H9 (cell line): ENCODE measurements around the gene KCNMB2. TPM values are rescaled to one million over a fixed set of nuclear protein-coding genes. Genes with fewer than 3 reads are reported as not detected.

ENCODE experiments used
- DNase-seq: peaks from one replicate; pipeline ENCODE4 v3.0.0-alpha.2; 2017
- H2AFZ ChIP-seq: one replicate; pipeline ENCODE4 v1.6.1; 2013; ENCODE audit warnings: mild to moderate bottlenecking, low read length, control low read depth, moderate library complexity
- H2AK5ac ChIP-seq: 2 replicates; pipeline ENCODE4 v1.6.1; 2013; ENCODE audit warnings: low read length, control low read depth, mixed read lengths; ENCODE audit not compliant: insufficient read length
- H2BK120ac ChIP-seq: one replicate; pipeline ENCODE4 v1.6.1; 2013; ENCODE audit warnings: low read depth, mild to moderate bottlenecking, low read length, control low read depth, inconsistent platforms; ENCODE audit not compliant: poor library complexity, severe bottlenecking
- H2BK12ac ChIP-seq: 2 replicates; pipeline ENCODE4 v1.6.1; 2013; ENCODE audit warnings: low read length, control low read depth, mixed read lengths, low read depth; ENCODE audit not compliant: insufficient read length
- H2BK15ac ChIP-seq: 2 replicates; pipeline ENCODE4 v1.6.1; 2013; ENCODE audit warnings: low read depth, low read length, control low read depth
- H2BK20ac ChIP-seq: one replicate; pipeline ENCODE4 v1.6.1; 2013; ENCODE audit warnings: low read depth, mild to moderate bottlenecking, low read length, control low read depth, inconsistent platforms; ENCODE audit not compliant: poor library complexity, severe bottlenecking
- H2BK5ac ChIP-seq: 2 replicates; pipeline ENCODE4 v1.6.1; 2013; ENCODE audit warnings: low read length, control low read depth, mixed read lengths; ENCODE audit not compliant: insufficient read length
- H3K14ac ChIP-seq: 2 replicates; pipeline ENCODE4 v1.6.1; 2013; ENCODE audit warnings: low read length, control low read depth; ENCODE audit not compliant: insufficient read depth
- H3K18ac ChIP-seq: 2 replicates; pipeline ENCODE4 v1.6.1; 2013; ENCODE audit warnings: low read depth, mild to moderate bottlenecking, mixed read lengths, low read length, control low read depth; ENCODE audit not compliant: insufficient read length
- H3K23ac ChIP-seq: 2 replicates; pipeline ENCODE4 v1.6.1; 2013; ENCODE audit warnings: low read length, control low read depth, mixed read lengths, low read depth; ENCODE audit not compliant: insufficient read length
- H3K23me2 ChIP-seq: 2 replicates; pipeline ENCODE4 v1.6.1; 2013; ENCODE audit warnings: low read depth, mild to moderate bottlenecking, mixed read lengths, low read length, control low read depth; ENCODE audit not compliant: insufficient read length, poor library complexity, severe bottlenecking
- H3K27ac ChIP-seq: 2 replicates; pipeline ENCODE4 v1.5.1; 2013; ENCODE audit warnings: low read length, control low read depth, mixed read lengths, low read depth; ENCODE audit not compliant: insufficient read length
- H3K27me3 ChIP-seq: 2 replicates; pipeline ENCODE4 v1.6.1; 2013; ENCODE audit warnings: low read length, control low read depth, inconsistent platforms; ENCODE audit not compliant: insufficient read depth
- H3K4ac ChIP-seq: 2 replicates; pipeline ENCODE4 v1.6.1; 2013; ENCODE audit warnings: low read depth, mild to moderate bottlenecking, control low read depth, inconsistent platforms, low read length, moderate library complexity
- H3K4me1 ChIP-seq: 2 replicates; pipeline ENCODE4 v1.6.1; 2013; ENCODE audit warnings: low read length, control low read depth, inconsistent platforms; ENCODE audit not compliant: insufficient read depth
- H3K4me2 ChIP-seq: 2 replicates; pipeline ENCODE4 v1.6.1; 2013; ENCODE audit warnings: low read length, control low read depth, mixed read lengths; ENCODE audit not compliant: insufficient read length, insufficient read depth
- H3K56ac ChIP-seq: 2 replicates; pipeline ENCODE4 v1.6.1; 2013; ENCODE audit warnings: low read depth, mild to moderate bottlenecking, mixed read lengths, low read length, control low read depth; ENCODE audit not compliant: insufficient read length
- H3K79me1 ChIP-seq: 2 replicates; pipeline ENCODE4 v1.6.1; 2013; ENCODE audit warnings: low read depth, mild to moderate bottlenecking, moderate library complexity, low read length, control low read depth, inconsistent platforms; ENCODE audit not compliant: insufficient read depth, poor library complexity, severe bottlenecking
- H3K79me2 ChIP-seq: 2 replicates; pipeline ENCODE4 v1.6.1; 2013; ENCODE audit warnings: low read length, control low read depth, inconsistent platforms; ENCODE audit not compliant: insufficient read depth
- H3K9ac ChIP-seq: 2 replicates; pipeline ENCODE4 v1.6.1; 2013; ENCODE audit warnings: low read length, control low read depth, mixed read lengths; ENCODE audit not compliant: insufficient read length; ENCODE audit errors: extremely low read depth
- H3K9me3 ChIP-seq: one replicate; pipeline ENCODE4 v1.6.1; 2013; ENCODE audit warnings: low read depth, low read length, inconsistent platforms; ENCODE audit not compliant: control insufficient read depth
- H3T11ph ChIP-seq: one replicate; pipeline ENCODE4 v1.6.1; 2013; ENCODE audit warnings: mild to moderate bottlenecking, low read length, control low read depth, inconsistent platforms
- H4K20me1 ChIP-seq: one replicate; pipeline ENCODE4 v1.6.1; 2013; ENCODE audit not compliant: control insufficient read depth, insufficient read length, insufficient read depth
- H4K5ac ChIP-seq: 2 replicates; pipeline ENCODE4 v1.6.1; 2013; ENCODE audit warnings: low read depth, mild to moderate bottlenecking, mixed read lengths, low read length, control low read depth; ENCODE audit not compliant: insufficient read length
- H4K8ac ChIP-seq: replicated peaks from 2 replicates; pipeline ENCODE4 v1.6.1; 2013; ENCODE audit warnings: low read length, control low read depth, mixed read lengths, low read depth; ENCODE audit not compliant: insufficient read length
- H4K91ac ChIP-seq: 2 replicates; pipeline ENCODE4 v1.6.1; 2013; ENCODE audit warnings: low read depth, mild to moderate bottlenecking, moderate library complexity, mixed read lengths, low read length, control low read depth; ENCODE audit not compliant: insufficient read length
- H3K27ac Mint-ChIP-seq, 3 experiments: 2 replicates in 2 of 3; 3 replicates in 1 of 3; pipeline ENCODE4 v1.8.0; 2020 to 2021; ENCODE audit warnings: mixed read lengths in 3 of 3, mild to moderate bottlenecking in 1 of 3, moderate library complexity in 1 of 3
- H3K27me3 Mint-ChIP-seq: 2 replicates; pipeline ENCODE4 v1.8.0; 2021; ENCODE audit warnings: low read depth, mild to moderate bottlenecking, moderate library complexity, mixed read lengths
- H3K36me3 Mint-ChIP-seq, 3 experiments: 2 replicates in 2 of 3; 3 replicates in 1 of 3; pipeline ENCODE4 v1.8.0; 2020 to 2021; ENCODE audit warnings: low read depth in 3 of 3, mixed read lengths in 3 of 3; ENCODE audit not compliant: insufficient read depth in 1 of 3
- H3K4me1 Mint-ChIP-seq, 2 experiments: 2 replicates each; pipeline ENCODE4 v1.8.0; 2020; ENCODE audit warnings: mixed read lengths in 2 of 2
- H3K4me3 Mint-ChIP-seq, 2 experiments: 2 replicates in 1 of 2; 3 replicates in 1 of 2; pipeline ENCODE4 v1.8.0; 2020 to 2021; ENCODE audit warnings: mild to moderate bottlenecking in 2 of 2, mixed read lengths in 2 of 2, moderate library complexity in 1 of 2
- H3K9me3 Mint-ChIP-seq, 2 experiments: 2 replicates in 1 of 2; 3 replicates in 1 of 2; pipeline ENCODE4 v1.8.0; 2020; ENCODE audit warnings: mild to moderate bottlenecking in 2 of 2, mixed read lengths in 2 of 2, moderate library complexity in 1 of 2
- WGBS: extraction: QIAGEN DNeasy Blood & Tissue Kit; methylation state at CpG from one replicate; pipeline ENCODE4 v1.1.7; 2013; ENCODE audit warnings: missing lambda C conversion rate, low lambda C conversion rate, mixed read lengths; ENCODE audit not compliant: insufficient read length; ENCODE audit errors: extremely low coverage; 5-methylcytosine and 5-hydroxymethylcytosine counted together
- total RNA-seq: library from RNA; stranded (reverse); gene quantifications from 2 replicates; pipeline ENCODE4 v1.2.1, GENCODE V29; 2021
- TF ChIP-seq, protein P1 (sequence below): fragments of 200-600 bp; sonication (generic); conservative IDR thresholded peaks from 3 replicates; pipeline ENCODE4 v1.8.0; 2021; ENCODE audit warnings: antibody characterized with exemption, mild to moderate bottlenecking

The KCNMB2 gene
- total RNA-seq, 1 experiment from 2014 or later, result not detected

DNA sequence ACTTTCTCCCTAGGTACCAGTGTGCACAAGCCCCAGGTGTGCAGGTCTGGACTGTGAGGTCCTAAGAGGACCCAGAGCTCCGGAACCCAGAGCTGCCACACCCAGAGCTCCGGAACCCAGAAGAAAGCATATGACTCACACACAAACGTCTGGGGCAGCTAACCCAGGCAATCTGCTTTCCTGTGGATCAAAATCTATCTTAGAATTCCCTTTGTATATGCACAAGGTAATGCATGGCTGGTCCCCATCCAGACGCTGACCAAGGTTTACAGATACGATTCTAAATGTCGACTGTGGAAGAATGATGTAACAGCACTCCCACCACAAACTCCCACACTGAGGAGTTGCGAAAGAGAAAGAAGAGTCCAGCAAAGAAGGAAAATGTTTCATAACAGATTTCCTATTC is 15.7 kb downstream of the KCNMB2 start:
- H3K4ac ChIP-seq, result no peak overlapping the region
- no peaks in the 10 kb centered on the region for H3K79me1 ChIP-seq
- H3K18ac ChIP-seq, result no peak overlapping the region
- H3K23ac ChIP-seq, result no peak overlapping the region
- Mint-ChIP-seq H3K9me3 (no peaks in the 10 kb centered on the region), H3K4me1 (peaks cover 19 to 21% of the 10 kb centered on the region in 2 experiments), H3K4me3 (no peak overlapping the region), H3K27ac (no peak overlapping the region), H3K36me3 (no peaks in the 10 kb centered on the region), H3K27me3 (no peaks in the 10 kb centered on the region)
- no peak overlapping the region for H2BK12ac ChIP-seq
- no peak overlapping the region for H2AFZ ChIP-seq
- no peak overlapping the region for H3T11ph ChIP-seq
- no peak overlapping the region for H3K27ac ChIP-seq
- H3K56ac ChIP-seq, result no peak overlapping the region
- no CpG with 5 or more reads among the region's 7 CpGs for WGBS
- H3K9ac ChIP-seq, result no peak overlapping the region
- no peak overlapping the region for H2BK15ac ChIP-seq
- no peak overlapping the region for H4K91ac ChIP-seq
- H3K14ac ChIP-seq, result no peak overlapping the region
- H3K27me3 ChIP-seq, result no peaks in the 10 kb centered on the region; the same call in 1 of the 2 replicates
- DNase-seq, result no peak
- H2AK5ac ChIP-seq, result no peak overlapping the region
- no peak overlapping the region for H2BK5ac ChIP-seq
- TF ChIP-seq, protein P1, sequence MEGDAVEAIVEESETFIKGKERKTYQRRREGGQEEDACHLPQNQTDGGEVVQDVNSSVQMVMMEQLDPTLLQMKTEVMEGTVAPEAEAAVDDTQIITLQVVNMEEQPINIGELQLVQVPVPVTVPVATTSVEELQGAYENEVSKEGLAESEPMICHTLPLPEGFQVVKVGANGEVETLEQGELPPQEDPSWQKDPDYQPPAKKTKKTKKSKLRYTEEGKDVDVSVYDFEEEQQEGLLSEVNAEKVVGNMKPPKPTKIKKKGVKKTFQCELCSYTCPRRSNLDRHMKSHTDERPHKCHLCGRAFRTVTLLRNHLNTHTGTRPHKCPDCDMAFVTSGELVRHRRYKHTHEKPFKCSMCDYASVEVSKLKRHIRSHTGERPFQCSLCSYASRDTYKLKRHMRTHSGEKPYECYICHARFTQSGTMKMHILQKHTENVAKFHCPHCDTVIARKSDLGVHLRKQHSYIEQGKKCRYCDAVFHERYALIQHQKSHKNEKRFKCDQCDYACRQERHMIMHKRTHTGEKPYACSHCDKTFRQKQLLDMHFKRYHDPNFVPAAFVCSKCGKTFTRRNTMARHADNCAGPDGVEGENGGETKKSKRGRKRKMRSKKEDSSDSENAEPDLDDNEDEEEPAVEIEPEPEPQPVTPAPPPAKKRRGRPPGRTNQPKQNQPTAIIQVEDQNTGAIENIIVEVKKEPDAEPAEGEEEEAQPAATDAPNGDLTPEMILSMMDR, result no peak
- H3K79me2 ChIP-seq, result no peaks in the 10 kb centered on the region
- no peak overlapping the region for H2BK20ac ChIP-seq
- H3K4me1 ChIP-seq, result no peaks in the 10 kb centered on the region
- no peak overlapping the region for H2BK120ac ChIP-seq
- no peaks in the 10 kb centered on the region for H4K20me1 ChIP-seq
- no peaks in the 10 kb centered on the region for H3K9me3 ChIP-seq
- no peak overlapping the region for H4K8ac ChIP-seq
- no peak overlapping the region for H4K5ac ChIP-seq
- no peak overlapping the region for H3K4me2 ChIP-seq
- H3K23me2 ChIP-seq, result no peaks in the 10 kb centered on the region
